Esophagus muscularis mucosa (tissue), 4 donors: ENCODE data around the gene MALL. TPM values are rescaled to one million over a fixed set of nuclear protein-coding genes. Genes with fewer than 3 reads are reported as not detected.
A peak's percentile ranks its signal among the peaks of the same experiment; 100 is the strongest.
"Not testable (repeated sequence)": the region's sequence is repeated elsewhere in the genome, so short reads cannot be mapped to it uniquely, and the experiment has no call there.

Experiments
- DNase-seq: peaks from one replicate; pipeline ENCODE4 v3.0.0-alpha.2; 2017; ENCODE audit errors: extremely low spot score
- H3K27ac ChIP-seq, 4 donors: fragments of 200-600 bp; sonication (generic); replicated peaks in 1 of 4; 1 replicate in 3 of 4; 2 replicates in 1 of 4; pipeline ENCODE4 v1.5.1; 2016 to 2019; ENCODE audit warnings: mild to moderate bottlenecking in 1 of 4
- H3K27me3 ChIP-seq, 4 donors: fragments of 200-600 bp; sonication (generic); one replicate each; pipeline versions ENCODE4 v1.5.1 to v1.6.0; 2016 to 2019
- H3K36me3 ChIP-seq, 4 donors: fragments of 200-600 bp; sonication (generic); one replicate each; pipeline ENCODE4 v1.5.1; 2016 to 2019
- H3K4me1 ChIP-seq, 4 donors: fragments of 200-600 bp; sonication (generic); one replicate each; pipeline ENCODE4 v1.5.1; 2016 to 2019
- H3K4me3 ChIP-seq, 4 donors: fragments of 200-600 bp; sonication (generic); 1 replicate in 2 of 4; 2 replicates in 2 of 4; pipeline ENCODE4 v1.5.1; 2016 to 2019; ENCODE audit warnings: mild to moderate bottlenecking in 4 of 4, moderate library complexity in 1 of 4
- H3K9me3 ChIP-seq, 4 donors: fragments of 200-600 bp; sonication (generic); 1 replicate in 3 of 4; 2 replicates in 1 of 4; pipeline ENCODE4 v1.5.1; 2016 to 2019
- WGBS: methylation state at CpG from one replicate; pipeline ENCODE4 v1.1.5; 2018; 5-methylcytosine and 5-hydroxymethylcytosine counted together
- intact Hi-C: fragments of 100-400 bp; cut with DNase I; formaldehyde crosslinking; loops from one replicate; pipeline ENCODE4 v1.15.1; 2023
- total RNA-seq, 4 donors: library from RNA; depleted of rRNA; stranded (reverse); fragments of >200 nt; gene quantifications; one replicate each; pipeline versions ENCODE4 v1.1.0 to v1.2.1, GENCODE V29; 2016

Gene MALL
- total RNA-seq, 4 donors from 2014 or later: 5.0 to 20.4 (median 18.1) TPM

GRCh38 chr2:110068153-110068552 is 47.5 kb downstream of the MALL start:
- H3K36me3 ChIP-seq, H3K9me3 ChIP-seq, DNase-seq, intact Hi-C loops, H3K4me3 ChIP-seq, H3K27me3 ChIP-seq, H3K27ac ChIP-seq, H3K4me1 ChIP-seq: not testable (repeated sequence)
- 90% methylated on average over 3 of the region's 3 CpGs for WGBS

- WGBS: no CpG with 5 or more reads among the region's 3 CpGs
- H3K4me3 ChIP-seq, intact Hi-C loops, H3K9me3 ChIP-seq, DNase-seq, H3K27me3 ChIP-seq, H3K4me1 ChIP-seq, H3K36me3 ChIP-seq, H3K27ac ChIP-seq: not testable (repeated sequence)
These were observed 53.3 kb downstream of the MALL start for GRCh38 chr2:110062332-110062731.

GRCh38 chr2:110060550-110060949 is 55.1 kb downstream of the MALL start:
- DNase-seq, H3K4me3 ChIP-seq, H3K27me3 ChIP-seq, H3K4me1 ChIP-seq, intact Hi-C loops, H3K27ac ChIP-seq, H3K36me3 ChIP-seq, H3K9me3 ChIP-seq: not testable (repeated sequence)
- WGBS: no CpG with 5 or more reads among the region's 2 CpGs

- H3K9me3 ChIP-seq, intact Hi-C loops, H3K27ac ChIP-seq, H3K4me1 ChIP-seq, H3K4me3 ChIP-seq, DNase-seq, H3K36me3 ChIP-seq, H3K27me3 ChIP-seq: not testable (repeated sequence)
- WGBS: no CpG with 5 or more reads among the region's 1 CpG
These were observed 55.8 kb downstream of the MALL start for GRCh38 chr2:110059694-110060358.

- H3K36me3 ChIP-seq, intact Hi-C loops, H3K4me1 ChIP-seq, H3K27ac ChIP-seq, H3K4me3 ChIP-seq, DNase-seq, H3K27me3 ChIP-seq, H3K9me3 ChIP-seq: not testable (repeated sequence)
- WGBS: no CpG with 5 or more reads among the region's 11 CpGs
These were observed 56.5 kb downstream of the MALL start for GRCh38 chr2:110059009-110059693.

- not testable (repeated sequence) for H3K27me3 ChIP-seq, DNase-seq
These were observed 57.6 kb downstream of the MALL start for GRCh38 chr2:110058034-110058433.

GRCh38 chr2:110055819-110056408 is 59.7 kb downstream of the MALL start:
- H3K27me3 ChIP-seq, H3K4me3 ChIP-seq, H3K27ac ChIP-seq, H3K36me3 ChIP-seq, H3K4me1 ChIP-seq, DNase-seq, intact Hi-C loops, H3K9me3 ChIP-seq: not testable (repeated sequence)
- no CpG with 5 or more reads among the region's 8 CpGs for WGBS

More at GRCh38 chr2:110058034-110058433, 57.6 kb downstream of the MALL start:
- H3K36me3 ChIP-seq, H3K27ac ChIP-seq, H3K9me3 ChIP-seq, H3K4me3 ChIP-seq, H3K4me1 ChIP-seq, intact Hi-C loops: not testable (repeated sequence)

- peak; percentile 88 for DNase-seq
- intact Hi-C loops, H3K4me1 ChIP-seq, H3K4me3 ChIP-seq, H3K36me3 ChIP-seq, H3K27me3 ChIP-seq, H3K9me3 ChIP-seq: not testable (repeated sequence)
- WGBS: 28% methylated on average over 2 of the region's 11 CpGs
- peak overlapping the region in 1 of 4 donors; percentile 39 for H3K27ac ChIP-seq
These were observed 60.9 kb downstream of the MALL start for GRCh38 chr2:110054521-110055407.

GRCh38 chr2:110053688-110054087 is 61.9 kb downstream of the MALL start:
- no CpG with 5 or more reads among the region's 5 CpGs for WGBS
- H3K27ac ChIP-seq, H3K4me1 ChIP-seq, DNase-seq, H3K4me3 ChIP-seq, intact Hi-C loops, H3K9me3 ChIP-seq, H3K27me3 ChIP-seq, H3K36me3 ChIP-seq: not testable (repeated sequence)

GRCh38 chr2:110052166-110052565 is 63.5 kb downstream of the MALL start:
- H3K36me3 ChIP-seq, H3K4me1 ChIP-seq, DNase-seq, H3K27me3 ChIP-seq, H3K27ac ChIP-seq, H3K4me3 ChIP-seq, H3K9me3 ChIP-seq, intact Hi-C loops: not testable (repeated sequence)
- no CpG with 5 or more reads among the region's 4 CpGs for WGBS

- H3K27ac ChIP-seq, H3K4me3 ChIP-seq, DNase-seq, H3K9me3 ChIP-seq, H3K4me1 ChIP-seq, H3K36me3 ChIP-seq, H3K27me3 ChIP-seq, intact Hi-C loops: not testable (repeated sequence)
- no CpG with 5 or more reads among the region's 5 CpGs for WGBS
These were observed 65.4 kb downstream of the MALL start for GRCh38 chr2:110050222-110050621.

GRCh38 chr2:110049769-110050168 is 65.9 kb downstream of the MALL start:
- H3K4me1 ChIP-seq, H3K27me3 ChIP-seq, DNase-seq, intact Hi-C loops, H3K4me3 ChIP-seq, H3K9me3 ChIP-seq, H3K27ac ChIP-seq, H3K36me3 ChIP-seq: not testable (repeated sequence)
- no CpG with 5 or more reads among the region's 5 CpGs for WGBS
